ENCODE data around the gene NAA25. TPM values are rescaled to one million over a fixed set of nuclear protein-coding genes. Genes with fewer than 3 reads are reported as not detected.
"Not testable (repeated sequence)": the region's sequence is repeated elsewhere in the genome, so short reads cannot be mapped to it uniquely, and the experiment has no call there.

Gene NAA25
- total RNA-seq, 1 donor from 2014 or later, result 22.9 TPM

DNA sequence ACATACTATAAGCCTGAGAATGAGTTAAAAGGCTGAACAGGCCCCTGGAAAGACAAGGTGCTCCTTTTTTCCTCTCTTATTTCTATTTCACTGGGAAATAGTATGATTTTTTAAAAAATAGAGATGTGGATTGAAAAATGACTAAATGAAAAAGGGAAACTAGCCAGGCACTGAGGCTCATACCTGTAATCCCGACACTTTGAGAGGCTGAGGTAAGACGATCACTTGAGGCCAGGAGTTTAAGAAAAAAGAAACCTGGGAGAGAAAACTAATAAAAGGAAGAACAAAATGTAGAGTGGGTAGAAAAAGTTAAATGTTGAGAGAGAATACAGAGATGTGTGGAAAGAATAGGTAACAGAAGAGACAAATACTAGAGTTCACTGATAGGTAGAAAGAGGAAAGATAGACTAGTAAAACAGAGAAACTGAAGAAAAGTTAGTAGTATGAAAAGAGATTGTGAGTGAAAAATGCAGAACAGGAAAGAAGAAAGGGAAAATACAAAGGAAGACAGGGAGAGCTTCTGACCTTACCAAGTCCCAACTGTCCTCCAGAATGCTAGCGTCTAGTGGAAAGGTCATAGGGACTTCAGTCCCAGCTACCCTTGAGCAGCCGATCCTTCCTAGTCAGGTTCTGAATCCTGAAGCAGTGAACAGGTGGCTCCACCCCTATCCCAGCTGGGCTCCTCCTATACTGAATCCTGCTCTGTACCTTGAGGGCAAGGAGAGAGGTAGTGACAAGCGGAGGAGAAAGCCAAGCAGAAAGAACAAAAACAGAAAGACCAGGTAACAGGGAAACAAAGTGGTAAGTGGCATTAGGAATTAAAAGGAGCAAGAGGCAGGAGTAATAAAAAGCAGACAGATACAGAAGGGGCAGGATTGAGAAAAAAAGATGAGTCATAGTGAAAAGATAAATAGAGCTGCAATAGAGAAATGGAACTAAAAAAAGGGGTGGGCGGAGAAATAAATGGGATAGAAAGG lies 102.9 kb downstream of the NAA25 start:
- DNase-seq (ENCODE audit: low read depth) (peak; percentile 44), FAIRE-seq (no peak)
- Histone ChIP-seq H3K36me3 (ENCODE audit: control insufficient read depth, insufficient read depth, low read length) (no peaks in the 10 kb centered on the region), H3K4me3 (ENCODE audit: low read depth, low read length) (no peak overlapping the region), H3K27me3 (ENCODE audit: control insufficient read depth, insufficient read depth, low read length) (no peaks in the 10 kb centered on the region)
- TF ChIP-seq, protein P1, sequence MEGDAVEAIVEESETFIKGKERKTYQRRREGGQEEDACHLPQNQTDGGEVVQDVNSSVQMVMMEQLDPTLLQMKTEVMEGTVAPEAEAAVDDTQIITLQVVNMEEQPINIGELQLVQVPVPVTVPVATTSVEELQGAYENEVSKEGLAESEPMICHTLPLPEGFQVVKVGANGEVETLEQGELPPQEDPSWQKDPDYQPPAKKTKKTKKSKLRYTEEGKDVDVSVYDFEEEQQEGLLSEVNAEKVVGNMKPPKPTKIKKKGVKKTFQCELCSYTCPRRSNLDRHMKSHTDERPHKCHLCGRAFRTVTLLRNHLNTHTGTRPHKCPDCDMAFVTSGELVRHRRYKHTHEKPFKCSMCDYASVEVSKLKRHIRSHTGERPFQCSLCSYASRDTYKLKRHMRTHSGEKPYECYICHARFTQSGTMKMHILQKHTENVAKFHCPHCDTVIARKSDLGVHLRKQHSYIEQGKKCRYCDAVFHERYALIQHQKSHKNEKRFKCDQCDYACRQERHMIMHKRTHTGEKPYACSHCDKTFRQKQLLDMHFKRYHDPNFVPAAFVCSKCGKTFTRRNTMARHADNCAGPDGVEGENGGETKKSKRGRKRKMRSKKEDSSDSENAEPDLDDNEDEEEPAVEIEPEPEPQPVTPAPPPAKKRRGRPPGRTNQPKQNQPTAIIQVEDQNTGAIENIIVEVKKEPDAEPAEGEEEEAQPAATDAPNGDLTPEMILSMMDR (IDR thresholded peaks at IDR 0.05; ENCODE audit: insufficient read depth, low read length, severe bottlenecking), result no peak

DNA sequence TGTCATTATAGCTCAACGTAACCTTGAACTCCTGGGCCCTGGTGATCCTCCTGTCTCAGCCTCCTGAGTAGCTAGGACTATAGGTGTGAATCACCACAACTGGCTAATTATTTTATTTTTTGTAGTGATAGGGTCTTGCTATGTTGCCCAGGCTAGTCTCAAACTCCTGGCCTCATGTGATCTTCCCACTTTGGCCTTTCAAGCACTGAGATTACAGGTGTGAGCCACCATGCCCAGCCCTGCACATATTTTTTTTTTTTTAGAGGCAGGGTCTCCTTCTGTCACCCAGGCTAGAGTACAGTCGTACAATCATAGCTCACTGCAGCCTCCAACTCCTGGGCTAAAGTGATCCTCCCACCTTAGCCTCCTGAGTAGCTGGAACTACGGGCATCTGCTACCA lies 104.5 kb downstream of the NAA25 start:
- no peaks in the 10 kb centered on the region for H3K27me3 ChIP-seq (ENCODE audit: control insufficient read depth, insufficient read depth, low read length)
- FAIRE-seq (no peak), DNase-seq (ENCODE audit: low read depth) (no peak)
- no peak overlapping the region for H3K4me3 ChIP-seq (ENCODE audit: low read depth, low read length)
- no peaks in the 10 kb centered on the region for H3K36me3 ChIP-seq (ENCODE audit: control insufficient read depth, insufficient read depth, low read length)
- TF ChIP-seq, protein P1 (IDR thresholded peaks at IDR 0.05; ENCODE audit: insufficient read depth, low read length, severe bottlenecking), result no peak

DNA sequence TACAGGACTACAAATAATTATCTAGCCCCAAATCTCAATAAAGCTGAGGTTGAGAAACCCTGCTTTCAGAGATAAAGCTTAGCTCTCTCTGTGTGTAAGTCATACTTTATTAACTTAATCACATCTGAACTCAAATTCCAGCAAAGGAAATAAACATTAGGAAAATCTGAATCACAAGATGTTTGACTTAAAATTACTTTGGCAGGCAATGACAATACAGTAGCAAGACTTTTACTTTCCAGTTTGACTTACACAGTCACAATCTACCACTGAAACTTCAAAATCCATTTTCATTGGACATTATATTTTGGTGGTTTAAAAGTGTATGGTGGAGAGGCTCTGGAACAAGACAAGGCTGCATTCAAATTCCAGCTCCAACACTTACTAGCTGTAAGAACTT lies 107.0 kb downstream of the NAA25 start:
- H3K27me3 ChIP-seq (ENCODE audit: control insufficient read depth, insufficient read depth, low read length), result no peaks in the 10 kb centered on the region
- H3K36me3 ChIP-seq (ENCODE audit: control insufficient read depth, insufficient read depth, low read length), result no peaks in the 10 kb centered on the region
- TF ChIP-seq, protein P1 (IDR thresholded peaks at IDR 0.05; ENCODE audit: insufficient read depth, low read length, severe bottlenecking), result no peak
- DNase-seq (ENCODE audit: low read depth) (no peak), FAIRE-seq (no peak)
- no peak overlapping the region for H3K4me3 ChIP-seq (ENCODE audit: low read depth, low read length)

DNA sequence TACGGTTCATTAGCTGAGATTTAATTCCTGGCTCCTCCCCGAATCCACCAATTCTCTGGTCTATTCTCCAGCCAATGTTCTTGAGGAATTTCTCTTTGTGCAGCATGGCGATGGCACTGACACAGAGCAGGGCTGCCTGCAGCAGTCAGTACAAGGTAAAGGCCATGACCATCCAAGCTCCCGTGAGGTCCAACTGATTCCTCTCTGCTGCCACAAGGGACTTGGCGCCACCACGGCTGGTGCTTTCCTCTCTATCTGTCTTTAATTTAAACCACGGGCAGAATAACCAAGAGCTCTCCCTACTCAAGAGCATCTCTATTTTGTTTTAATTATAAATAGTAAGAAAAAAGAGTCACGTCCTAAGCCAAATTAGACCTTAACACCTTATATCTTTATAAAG lies 107.8 kb downstream of the NAA25 start:
- DNase-seq (ENCODE audit: low read depth), result no peak
- H3K27me3 ChIP-seq (ENCODE audit: control insufficient read depth, insufficient read depth, low read length), result no peaks in the 10 kb centered on the region
- TF ChIP-seq, protein P1 (IDR thresholded peaks at IDR 0.05; ENCODE audit: insufficient read depth, low read length, severe bottlenecking), result no peak
- no peak for FAIRE-seq
- H3K4me3 ChIP-seq (ENCODE audit: low read depth, low read length), result no peak overlapping the region
- H3K36me3 ChIP-seq (ENCODE audit: control insufficient read depth, insufficient read depth, low read length), result no peaks in the 10 kb centered on the region

DNA sequence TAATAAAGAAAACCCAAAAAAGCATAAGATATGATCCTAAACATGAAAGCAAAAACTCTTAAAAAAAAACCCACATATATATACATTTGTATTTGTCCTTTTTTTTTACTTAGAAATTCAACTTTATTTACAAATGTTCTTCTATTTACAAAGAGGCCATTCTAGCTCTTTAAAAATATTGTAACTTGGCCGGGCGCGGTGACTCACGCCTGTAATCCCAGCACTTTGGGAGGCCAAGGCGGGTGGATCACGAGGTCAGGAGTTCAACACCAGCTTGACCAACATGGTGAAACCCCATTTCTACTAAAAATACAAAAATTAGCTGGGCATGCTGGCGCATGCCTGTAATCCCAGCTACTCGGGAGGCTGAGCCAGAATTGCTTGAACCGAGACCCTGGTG lies 109.5 kb downstream of the NAA25 start:
- DNase-seq (ENCODE audit: low read depth); H3K27me3 ChIP-seq (ENCODE audit: control insufficient read depth, insufficient read depth, low read length); H3K4me3 ChIP-seq (ENCODE audit: low read depth, low read length); H3K36me3 ChIP-seq (ENCODE audit: control insufficient read depth, insufficient read depth, low read length); FAIRE-seq: not testable (repeated sequence)

DNA sequence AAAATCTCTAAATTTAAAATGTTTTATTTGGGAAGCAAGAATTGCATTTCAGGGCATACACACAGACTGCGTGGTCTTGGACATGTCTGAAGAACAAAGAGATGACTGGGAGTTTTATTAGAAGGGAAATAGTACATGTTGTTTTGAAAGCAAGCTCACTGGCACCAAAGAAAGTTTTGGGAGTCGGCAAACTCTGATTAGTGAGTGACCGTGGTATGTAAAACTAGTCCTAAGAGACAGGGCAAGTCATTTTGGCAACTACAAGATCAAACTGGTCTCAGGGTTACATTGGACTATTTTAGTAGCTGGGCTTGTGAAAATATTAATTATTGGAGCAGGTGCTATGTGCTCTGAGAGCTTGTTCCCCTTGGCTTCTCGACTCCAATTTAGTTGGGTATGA lies 110.6 kb downstream of the NAA25 start:
- Histone ChIP-seq H3K4me3 (ENCODE audit: low read depth, low read length) (no peak overlapping the region), H3K36me3 (ENCODE audit: control insufficient read depth, insufficient read depth, low read length) (no peaks in the 10 kb centered on the region), H3K27me3 (ENCODE audit: control insufficient read depth, insufficient read depth, low read length) (no peaks in the 10 kb centered on the region)
- TF ChIP-seq, protein P1 (IDR thresholded peaks at IDR 0.05; ENCODE audit: insufficient read depth, low read length, severe bottlenecking), result no peak
- DNase-seq (ENCODE audit: low read depth) (no peak), FAIRE-seq (no peak)
